22Rv1 (cell line): ENCODE data around the gene LDLRAD4.

ENCODE experiments used
- CTCF ChIP-seq: fragments of 450-650 bp; IDR thresholded peaks from 2 replicates; pipeline ENCODE4 v1.5.1; 2017; ENCODE audit warnings: mild to moderate bottlenecking
- ZFX ChIP-seq: fragments of 450-650 bp; IDR thresholded peaks from 2 replicates; pipeline ENCODE4 v1.6.1; 2017; ENCODE audit warnings: antibody characterized with exemption, borderline replicate concordance

- TF ChIP-seq CTCF, result no peak
- no peak for TF ChIP-seq ZFX
Measured at GRCh38 chr18:13493725-13494124, 275.2 kb downstream of the LDLRAD4 start.
